AG04449 (cell line): ENCODE results near the gene PAQR9.

ENCODE experiments used
- CTCF ChIA-PET: fragments of 350-600 bp; formaldehyde crosslinking; extraction: SDS; loops from one replicate; lab custom pipeline; 2021; ENCODE audit warnings: antibody characterized with exemption; lab: Yijun Ruan, JAX
- POLR2A ChIA-PET: fragments of 400-600, 350-600 bp; formaldehyde crosslinking; extraction: SDS; loops from one replicate; lab custom pipeline; 2020; ENCODE audit warnings: antibody characterized with exemption, inconsistent platforms; lab: Yijun Ruan, JAX
- DNase-seq: peaks from one replicate; pipeline ENCODE4 v3.0.0-alpha.2; 2010; ENCODE audit warnings: low read depth, low spot score
- H3K4me3 ChIP-seq: 2 replicates; pipeline ENCODE4 v1.5.1; 2011; ENCODE audit warnings: low read depth, mild to moderate bottlenecking, control low read depth, low read length
- TF ChIP-seq, protein P1 (sequence below): IDR thresholded peaks from one replicate; pipeline ENCODE4 v1.5.1; 2011; ENCODE audit warnings: mild to moderate bottlenecking, moderate library complexity, low read length, control low read depth, inconsistent platforms; ENCODE audit not compliant: insufficient read depth; ENCODE audit errors: missing control alignments

PAQR9 gene

DNA sequence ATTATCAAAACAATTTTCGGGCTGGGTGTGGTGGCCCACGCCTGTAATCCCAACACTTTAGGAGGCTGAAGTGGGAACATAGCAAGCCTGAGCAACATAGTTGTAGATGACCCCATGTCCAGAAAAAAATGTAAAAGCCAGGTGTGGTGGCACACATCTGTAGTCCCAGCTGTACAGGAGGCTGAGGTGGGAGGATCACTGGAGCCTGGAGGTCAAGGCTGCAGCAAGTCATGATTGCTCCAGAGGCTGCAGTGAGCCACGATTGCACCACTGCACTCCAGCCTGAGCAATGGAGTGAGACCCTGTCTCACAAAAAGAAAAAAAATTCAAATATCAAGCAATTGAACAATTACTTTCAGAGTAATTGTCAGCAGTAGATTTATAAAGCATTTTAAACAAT lies 8.0 kb upstream of the PAQR9 start:
- no peak overlapping the region for H3K4me3 ChIP-seq
- ChIA-PET CTCF (interaction anchor here (0.8 to 3.8 kb wide), 3 partner anchors 15 to 142 kb away, joined by 3 to 21 read pairs (median 12); no protein-coding TSS in a partner anchor), POLR2A (no interaction called here)
- DNase-seq, result no peak
- TF ChIP-seq, protein P1, sequence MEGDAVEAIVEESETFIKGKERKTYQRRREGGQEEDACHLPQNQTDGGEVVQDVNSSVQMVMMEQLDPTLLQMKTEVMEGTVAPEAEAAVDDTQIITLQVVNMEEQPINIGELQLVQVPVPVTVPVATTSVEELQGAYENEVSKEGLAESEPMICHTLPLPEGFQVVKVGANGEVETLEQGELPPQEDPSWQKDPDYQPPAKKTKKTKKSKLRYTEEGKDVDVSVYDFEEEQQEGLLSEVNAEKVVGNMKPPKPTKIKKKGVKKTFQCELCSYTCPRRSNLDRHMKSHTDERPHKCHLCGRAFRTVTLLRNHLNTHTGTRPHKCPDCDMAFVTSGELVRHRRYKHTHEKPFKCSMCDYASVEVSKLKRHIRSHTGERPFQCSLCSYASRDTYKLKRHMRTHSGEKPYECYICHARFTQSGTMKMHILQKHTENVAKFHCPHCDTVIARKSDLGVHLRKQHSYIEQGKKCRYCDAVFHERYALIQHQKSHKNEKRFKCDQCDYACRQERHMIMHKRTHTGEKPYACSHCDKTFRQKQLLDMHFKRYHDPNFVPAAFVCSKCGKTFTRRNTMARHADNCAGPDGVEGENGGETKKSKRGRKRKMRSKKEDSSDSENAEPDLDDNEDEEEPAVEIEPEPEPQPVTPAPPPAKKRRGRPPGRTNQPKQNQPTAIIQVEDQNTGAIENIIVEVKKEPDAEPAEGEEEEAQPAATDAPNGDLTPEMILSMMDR, result no peak

DNA sequence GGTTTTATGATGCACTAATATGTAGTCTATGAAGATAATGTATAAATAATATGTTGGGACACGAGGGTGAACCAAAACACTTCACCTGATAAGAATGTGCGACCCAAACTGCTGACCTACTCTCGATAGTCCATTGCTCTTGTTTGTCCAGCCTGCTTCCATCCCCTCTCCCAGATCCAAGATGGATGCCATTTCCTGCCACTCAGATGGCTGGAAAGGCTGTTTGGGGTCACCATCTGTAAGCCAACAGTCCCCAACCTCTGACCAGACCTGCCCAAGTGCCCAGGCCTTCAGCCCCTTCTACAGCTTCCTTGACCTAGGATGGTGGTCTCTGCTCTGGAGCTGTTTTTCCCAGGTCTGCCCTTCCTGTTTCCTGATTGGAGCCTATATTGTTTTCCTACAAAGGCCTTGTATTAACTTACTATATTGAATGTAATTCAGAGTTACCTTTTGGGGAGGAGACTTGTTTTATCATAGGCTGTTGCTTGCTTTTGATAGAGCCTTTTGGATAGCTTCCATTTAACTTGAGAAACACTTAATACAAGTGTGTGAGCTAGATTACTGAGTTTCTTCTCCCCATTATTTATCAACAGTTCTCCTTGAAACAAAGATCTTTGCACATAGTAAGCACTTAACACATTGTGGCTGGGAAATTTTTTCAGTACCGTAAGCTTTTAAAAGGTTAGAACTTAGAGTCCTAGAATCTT lies 5.0 kb upstream of the PAQR9 start:
- no peak for DNase-seq
- TF ChIP-seq, protein P1, result no peak
- H3K4me3 ChIP-seq, result no peak overlapping the region
- ChIA-PET POLR2A (no interaction called here), CTCF (interaction anchor here (2.9 to 3.1 kb wide), 2 partner anchors 26 to 139 kb away, joined by 12 read pairs; no protein-coding TSS in a partner anchor)

DNA sequence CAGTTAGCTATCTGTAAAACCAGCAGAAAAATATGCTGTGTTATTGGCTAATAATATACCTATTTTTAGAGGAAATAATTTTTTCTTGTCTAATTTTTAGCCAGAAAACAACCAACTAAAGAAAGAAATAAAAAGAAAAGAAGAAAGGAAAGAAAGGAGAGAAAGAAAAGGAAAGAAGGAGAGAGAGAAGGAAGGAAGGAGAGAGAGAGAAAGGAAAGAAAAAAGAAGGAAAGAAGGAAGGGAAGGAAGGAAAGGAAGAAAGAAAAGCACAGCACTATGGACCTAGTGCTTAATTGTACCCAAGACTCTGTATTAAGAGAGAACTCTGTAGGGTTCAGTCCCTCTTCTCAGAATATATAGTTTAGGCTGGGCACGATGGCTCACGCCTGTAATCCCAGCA lies 3.3 kb upstream of the PAQR9 start:
- ChIA-PET POLR2A (no interaction called here), CTCF (interaction anchor here (1.3 kb wide), 1 partner anchor 21 kb away, joined by 3 read pairs; no protein-coding TSS in a partner anchor)
- H3K4me3 ChIP-seq, result no peak overlapping the region
- no peak for DNase-seq
- TF ChIP-seq, protein P1, result no peak

DNA sequence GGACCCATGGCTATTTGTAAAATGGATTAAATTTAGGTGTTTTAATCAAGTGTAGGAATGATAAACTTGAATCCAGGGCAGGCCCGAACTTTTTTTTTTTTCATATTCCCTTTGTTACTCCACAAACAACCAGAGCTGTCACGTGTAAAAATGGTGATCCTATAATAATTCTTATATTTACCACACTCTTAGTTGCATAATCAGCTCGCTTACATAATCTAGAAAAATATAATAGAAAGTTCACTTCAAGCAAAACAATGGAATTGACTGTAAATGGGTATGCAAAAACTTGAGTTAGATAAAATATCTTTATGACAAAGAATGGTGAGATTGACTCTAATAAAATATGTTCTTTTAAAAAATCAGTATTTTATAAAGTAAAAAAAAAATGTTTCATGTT lies 2.1 kb upstream of the PAQR9 start:
- no peak overlapping the region for H3K4me3 ChIP-seq
- ChIA-PET CTCF (interaction anchor here (0.8 kb wide), 1 partner anchor 137 kb away, joined by 3 read pairs; no protein-coding TSS in a partner anchor), POLR2A (no interaction called here)
- TF ChIP-seq, protein P1, result no peak
- DNase-seq, result no peak

DNA sequence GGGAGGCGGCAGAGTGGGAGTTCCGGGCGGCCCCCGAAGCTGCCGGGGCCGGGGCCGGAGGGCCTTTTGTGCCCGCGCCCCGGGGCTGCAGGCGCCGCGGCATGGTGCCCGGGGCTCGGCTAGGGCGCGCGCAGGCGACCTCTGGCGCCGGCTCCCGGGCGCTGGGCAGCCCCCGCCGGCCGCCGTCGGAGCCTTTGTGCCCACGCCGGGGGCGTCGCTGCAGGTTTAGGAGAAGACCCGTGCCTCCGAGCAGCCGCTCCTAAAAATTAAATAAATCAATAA lies 299 bp downstream of the PAQR9 start:
- peak overlapping the region; percentile 57 for H3K4me3 ChIP-seq
- DNase-seq, result no peak
- POLR2A ChIA-PET, result no interaction called here
- CTCF ChIA-PET, result interaction anchor here (1.7 kb wide), 1 partner anchor 135 kb away, joined by 7 read pairs; no protein-coding TSS in a partner anchor
- TF ChIP-seq, protein P1, result no peak

DNA sequence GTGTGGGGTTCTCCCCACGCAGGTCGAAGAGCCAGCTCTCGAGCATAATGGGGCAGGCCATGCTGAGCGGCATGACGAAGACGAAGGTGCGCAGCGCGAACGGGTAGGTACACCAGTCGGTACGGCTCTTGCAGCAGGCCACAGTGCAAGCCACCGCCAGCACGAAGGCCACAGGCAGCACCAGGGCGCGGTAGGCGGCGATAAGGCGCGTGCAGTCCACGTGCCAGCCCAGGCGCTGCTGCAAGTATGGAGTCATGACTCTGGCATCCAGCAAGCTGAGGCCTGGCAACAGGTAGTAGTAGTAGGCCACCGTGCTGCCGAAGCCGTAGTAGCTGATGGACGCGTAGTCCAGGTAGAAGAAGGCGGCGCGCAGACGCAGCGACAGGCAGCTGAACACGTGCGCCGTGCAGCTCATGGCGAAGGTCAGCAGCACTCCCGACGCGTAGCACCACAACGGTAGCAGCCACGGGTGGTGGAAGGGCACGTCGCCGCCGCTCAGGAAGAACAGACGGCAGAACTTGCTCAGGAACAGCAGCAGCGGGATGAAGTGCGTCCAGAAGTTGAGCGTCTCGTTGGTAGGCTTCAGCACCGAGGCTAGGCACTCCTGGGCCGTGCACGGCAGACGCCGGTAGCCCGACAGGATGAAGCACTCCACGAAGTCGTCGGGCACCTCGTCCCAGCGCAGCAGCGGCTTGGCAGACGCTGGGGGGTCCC lies 797 bp downstream of the PAQR9 start:
- CTCF ChIA-PET, result interaction anchor here (1.7 kb wide), 1 partner anchor 134 kb away, joined by 7 read pairs; no protein-coding TSS in a partner anchor
- peak overlapping the region; percentile 57 for H3K4me3 ChIP-seq
- no peak for DNase-seq
- TF ChIP-seq, protein P1, result no peak
- POLR2A ChIA-PET, result no interaction called here
